ENCODE results near the gene KCNMB1. TPM values are rescaled to one million over a fixed set of nuclear protein-coding genes. Genes with fewer than 3 reads are reported as not detected.
A peak's percentile ranks its signal among the peaks of the same experiment; 100 is the strongest.

Gene KCNMB1, protein sequence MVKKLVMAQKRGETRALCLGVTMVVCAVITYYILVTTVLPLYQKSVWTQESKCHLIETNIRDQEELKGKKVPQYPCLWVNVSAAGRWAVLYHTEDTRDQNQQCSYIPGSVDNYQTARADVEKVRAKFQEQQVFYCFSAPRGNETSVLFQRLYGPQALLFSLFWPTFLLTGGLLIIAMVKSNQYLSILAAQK
- not detected for total RNA-seq

GRCh38 chr5:170388818-170389549, at the start of gene KCNMB1:
TSS of gene KCNMB1 (minus strand) at chr5:170389367. CDS start at chr5:170385447, 3,920 bp downstream.
- peaks cover 16% of the 10 kb centered on the region for H3K4me1 Mint-ChIP-seq
- H3K27me3 Mint-ChIP-seq, result peaks cover 41% of the 10 kb centered on the region
- no peak within 1 kb of the TSS for H3K4me3 Mint-ChIP-seq
- ATAC-seq (no peak), DNase-seq (no peak)
- no peak within 1 kb of the TSS for H3K27ac Mint-ChIP-seq
- CTCF ChIA-PET, result no interaction called here
- no peaks in the 10 kb centered on the region for H3K36me3 Mint-ChIP-seq
- no peaks in the 10 kb centered on the region for H3K9me3 Mint-ChIP-seq (ENCODE audit: low read depth)

DNA sequence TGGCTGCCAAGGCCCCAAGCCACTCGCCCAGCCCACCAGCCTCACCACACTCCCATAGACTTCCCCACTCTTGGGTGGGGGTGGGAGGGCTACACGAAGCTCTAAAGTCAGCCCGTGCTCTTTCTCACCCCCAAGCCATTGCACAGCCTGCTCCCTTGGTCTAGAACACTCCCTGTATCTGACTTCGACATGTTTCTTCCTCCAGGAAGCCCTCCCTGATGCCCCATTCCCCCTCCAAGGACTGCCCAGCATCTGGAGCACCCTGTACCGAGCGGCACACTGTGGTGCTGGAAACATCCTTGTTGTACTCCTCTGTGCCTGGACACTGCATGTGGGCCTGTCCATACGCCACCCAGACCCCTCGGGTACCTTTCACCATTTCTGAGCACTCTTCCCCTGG, 49.4 kb upstream of the KCNMB1 start:
- H3K27ac Mint-ChIP-seq, result no peak overlapping the region
- DNase-seq (peak; percentile 37), ATAC-seq (no peak)
- no peaks in the 10 kb centered on the region for H3K27me3 Mint-ChIP-seq
- H3K36me3 Mint-ChIP-seq, result no peaks in the 10 kb centered on the region
- no peak overlapping the region for H3K4me3 Mint-ChIP-seq
- CTCF ChIA-PET, result interaction anchor here (1.3 to 2.4 kb wide), 3 partner anchors 12 to 200 kb away, joined by 4 to 7 read pairs (median 5); no protein-coding TSS in a partner anchor
- no peaks in the 10 kb centered on the region for H3K4me1 Mint-ChIP-seq
- H3K9me3 Mint-ChIP-seq (ENCODE audit: low read depth), result no peaks in the 10 kb centered on the region

- ATAC-seq (no peak), DNase-seq (peak; percentile 36)
- Mint-ChIP-seq H3K27me3 (no peaks in the 10 kb centered on the region), H3K4me3 (no peak overlapping the region), H3K27ac (no peak overlapping the region), H3K9me3 (ENCODE audit: low read depth) (no peaks in the 10 kb centered on the region), H3K4me1 (no peaks in the 10 kb centered on the region), H3K36me3 (no peaks in the 10 kb centered on the region)
- CTCF ChIA-PET, result interaction anchor here (1.3 to 2.4 kb wide), 3 partner anchors 11 to 201 kb away, joined by 4 to 7 read pairs (median 5); no protein-coding TSS in a partner anchor
Observed at GRCh38 chr5:170437621-170438375, 48.6 kb upstream of the KCNMB1 start.

GRCh38 chr5:170436335-170436734, 47.2 kb upstream of the KCNMB1 start:
- Mint-ChIP-seq H3K27ac (no peak overlapping the region), H3K4me1 (no peaks in the 10 kb centered on the region), H3K27me3 (peaks cover 3% of the 10 kb centered on the region), H3K9me3 (ENCODE audit: low read depth) (no peaks in the 10 kb centered on the region), H3K4me3 (no peak overlapping the region), H3K36me3 (no peaks in the 10 kb centered on the region)
- CTCF ChIA-PET, result interaction anchor here (4.2 to 5.7 kb wide), 2 partner anchors 187 to 197 kb away, joined by 34 to 73 read pairs; no protein-coding TSS in a partner anchor
- peak; percentile 39 for DNase-seq
- no peak for ATAC-seq

GRCh38 chr5:170434966-170435605, 45.9 kb upstream of the KCNMB1 start:
- H3K4me3 Mint-ChIP-seq, result no peak overlapping the region
- H3K36me3 Mint-ChIP-seq, result no peaks in the 10 kb centered on the region
- H3K4me1 Mint-ChIP-seq, result no peaks in the 10 kb centered on the region
- peaks cover 9% of the 10 kb centered on the region for H3K27me3 Mint-ChIP-seq
- DNase-seq (peak; percentile 60), ATAC-seq (peak; percentile 78)
- H3K27ac Mint-ChIP-seq, result no peak overlapping the region
- CTCF ChIA-PET, result interaction anchor here (0.6 to 5.7 kb wide), 29 partner anchors 8 to 364 kb away, joined by 3 to 73 read pairs (median 5); no protein-coding TSS in a partner anchor
- no peaks in the 10 kb centered on the region for H3K9me3 Mint-ChIP-seq (ENCODE audit: low read depth)

DNA sequence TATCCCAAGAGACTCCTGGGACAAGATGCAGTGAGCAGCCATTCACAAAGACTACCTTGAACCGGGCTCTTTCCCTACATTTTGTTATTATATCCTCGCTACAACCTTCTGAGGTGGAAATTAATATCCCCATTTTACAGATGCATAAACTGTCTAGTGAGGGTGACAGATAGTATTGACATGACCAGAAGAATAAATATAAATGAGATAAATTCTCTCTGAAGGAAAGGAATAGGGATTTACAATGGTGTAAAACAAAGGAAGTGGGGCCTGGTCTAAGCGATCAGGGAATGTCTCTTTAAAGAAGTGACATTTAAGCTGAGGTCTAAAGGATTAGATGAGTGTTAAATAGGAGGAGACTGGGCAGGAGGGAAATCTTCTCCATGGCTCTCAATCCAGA, 43.5 kb upstream of the KCNMB1 start:
- H3K27me3 Mint-ChIP-seq, result peaks cover 16% of the 10 kb centered on the region
- CTCF ChIA-PET, result interaction anchor here (0.8 to 5.7 kb wide), 6 partner anchors 11 to 201 kb away, joined by 3 to 73 read pairs (median 8); no protein-coding TSS in a partner anchor
- ATAC-seq (no peak), DNase-seq (no peak)
- H3K4me3 Mint-ChIP-seq, result no peak overlapping the region
- no peaks in the 10 kb centered on the region for H3K9me3 Mint-ChIP-seq (ENCODE audit: low read depth)
- no peak overlapping the region for H3K27ac Mint-ChIP-seq
- H3K36me3 Mint-ChIP-seq, result no peaks in the 10 kb centered on the region
- H3K4me1 Mint-ChIP-seq, result no peaks in the 10 kb centered on the region

DNA sequence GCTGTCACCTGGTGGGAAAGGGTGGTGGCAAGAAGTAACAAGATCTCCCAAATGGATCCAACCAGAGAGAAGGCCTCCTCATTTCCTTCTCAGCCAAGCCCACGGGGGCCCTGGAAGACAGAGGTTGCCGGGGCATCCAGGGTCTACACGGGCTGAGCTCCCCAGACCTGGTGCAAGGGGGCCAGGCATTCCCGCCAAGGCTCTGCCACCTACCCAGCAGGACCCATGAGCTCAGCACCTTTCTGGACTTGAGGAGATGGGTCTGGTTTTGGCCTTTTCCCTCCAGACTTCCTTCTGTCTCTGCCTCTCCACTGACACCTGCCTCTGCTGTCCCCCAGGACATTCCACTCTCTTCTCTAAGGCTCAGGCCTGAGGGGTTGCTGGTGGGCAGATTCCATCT, 42.4 kb upstream of the KCNMB1 start:
- H3K36me3 Mint-ChIP-seq, result no peaks in the 10 kb centered on the region
- H3K4me1 Mint-ChIP-seq, result no peaks in the 10 kb centered on the region
- H3K4me3 Mint-ChIP-seq, result no peak overlapping the region
- ATAC-seq (no peak), DNase-seq (no peak)
- peaks cover 16% of the 10 kb centered on the region for H3K27me3 Mint-ChIP-seq
- H3K9me3 Mint-ChIP-seq (ENCODE audit: low read depth), result no peaks in the 10 kb centered on the region
- no peak overlapping the region for H3K27ac Mint-ChIP-seq
- CTCF ChIA-PET, result interaction anchor here (1.0 to 5.7 kb wide), 5 partner anchors 10 to 331 kb away, joined by 3 to 73 read pairs (median 3); no protein-coding TSS in a partner anchor

DNA sequence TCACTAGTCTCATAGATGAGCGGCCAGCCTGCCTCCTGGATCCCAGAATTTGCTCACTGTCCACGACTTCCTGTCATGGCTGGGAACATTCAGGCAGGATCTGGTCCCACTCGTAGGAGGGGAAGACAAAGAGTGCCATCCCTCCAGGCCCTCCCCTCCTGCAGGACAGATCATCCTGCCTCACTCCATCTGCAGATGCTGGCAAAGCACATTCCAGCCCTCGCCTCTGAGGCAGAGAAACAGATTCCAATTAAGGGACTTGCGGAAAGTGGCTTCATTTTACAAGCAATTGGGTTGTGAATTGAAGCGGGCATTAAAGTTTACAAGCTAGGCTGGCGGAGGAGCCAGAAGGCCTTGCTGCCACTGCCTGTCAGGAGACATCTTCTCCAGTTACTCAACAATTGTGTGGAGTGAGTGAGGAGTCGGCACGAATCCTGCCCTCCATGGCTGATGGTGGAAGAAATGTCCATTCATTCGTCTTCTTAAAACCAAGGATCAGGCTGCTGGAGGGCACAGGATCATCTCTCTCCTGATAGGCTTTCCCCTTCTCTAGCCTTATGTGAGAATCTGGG, 41.8 kb upstream of the KCNMB1 start:
- DNase-seq, result no peak
- Mint-ChIP-seq H3K9me3 (ENCODE audit: low read depth) (no peaks in the 10 kb centered on the region), H3K36me3 (no peaks in the 10 kb centered on the region), H3K27ac (no peak overlapping the region), H3K27me3 (peaks cover 16% of the 10 kb centered on the region), H3K4me1 (no peaks in the 10 kb centered on the region), H3K4me3 (no peak overlapping the region)
- CTCF ChIA-PET, result interaction anchor here (0.7 to 5.7 kb wide), 6 partner anchors 10 to 330 kb away, joined by 3 to 73 read pairs (median 3); no protein-coding TSS in a partner anchor
- no peak for ATAC-seq

DNA sequence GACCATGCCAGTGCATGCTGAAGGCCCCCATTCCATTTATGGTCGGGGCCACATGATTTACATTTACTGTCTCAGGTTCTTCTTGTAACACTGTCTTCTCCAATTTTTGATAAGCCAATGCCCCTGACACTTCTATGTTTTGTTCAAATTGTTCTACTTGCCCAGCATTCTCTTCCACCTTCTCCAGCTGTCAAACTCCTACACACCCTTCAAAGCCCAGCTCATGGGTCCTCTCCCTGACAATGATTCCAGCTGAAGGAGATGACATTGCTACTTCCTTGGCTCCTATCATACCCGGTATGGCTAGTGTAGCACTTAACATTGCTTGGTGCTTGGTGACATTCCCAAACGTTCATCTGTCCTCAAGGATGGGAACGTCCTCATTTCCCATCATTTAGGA, 41.1 kb upstream of the KCNMB1 start:
- no peak overlapping the region for H3K4me3 Mint-ChIP-seq
- no peak for ATAC-seq
- DNase-seq, result no peak
- no peaks in the 10 kb centered on the region for H3K9me3 Mint-ChIP-seq (ENCODE audit: low read depth)
- no peaks in the 10 kb centered on the region for H3K36me3 Mint-ChIP-seq
- CTCF ChIA-PET, result interaction anchor here (0.7 to 1.2 kb wide), 2 partner anchors 11 to 193 kb away, joined by 3 read pairs; no protein-coding TSS in a partner anchor
- H3K27me3 Mint-ChIP-seq, result peaks cover 16% of the 10 kb centered on the region
- H3K4me1 Mint-ChIP-seq, result no peaks in the 10 kb centered on the region
- H3K27ac Mint-ChIP-seq, result no peak overlapping the region

GRCh38 chr5:170429014-170429413, 39.8 kb upstream of the KCNMB1 start:
- Mint-ChIP-seq H3K27ac (no peak overlapping the region), H3K4me1 (no peaks in the 10 kb centered on the region), H3K4me3 (no peak overlapping the region), H3K36me3 (no peaks in the 10 kb centered on the region), H3K27me3 (peaks cover 16% of the 10 kb centered on the region), H3K9me3 (ENCODE audit: low read depth) (no peaks in the 10 kb centered on the region)
- DNase-seq, result no peak
- no peak for ATAC-seq
- CTCF ChIA-PET, result interaction anchor here (1.1 kb wide), 1 partner anchor 10 kb away, joined by 3 read pairs; no protein-coding TSS in a partner anchor

DNA sequence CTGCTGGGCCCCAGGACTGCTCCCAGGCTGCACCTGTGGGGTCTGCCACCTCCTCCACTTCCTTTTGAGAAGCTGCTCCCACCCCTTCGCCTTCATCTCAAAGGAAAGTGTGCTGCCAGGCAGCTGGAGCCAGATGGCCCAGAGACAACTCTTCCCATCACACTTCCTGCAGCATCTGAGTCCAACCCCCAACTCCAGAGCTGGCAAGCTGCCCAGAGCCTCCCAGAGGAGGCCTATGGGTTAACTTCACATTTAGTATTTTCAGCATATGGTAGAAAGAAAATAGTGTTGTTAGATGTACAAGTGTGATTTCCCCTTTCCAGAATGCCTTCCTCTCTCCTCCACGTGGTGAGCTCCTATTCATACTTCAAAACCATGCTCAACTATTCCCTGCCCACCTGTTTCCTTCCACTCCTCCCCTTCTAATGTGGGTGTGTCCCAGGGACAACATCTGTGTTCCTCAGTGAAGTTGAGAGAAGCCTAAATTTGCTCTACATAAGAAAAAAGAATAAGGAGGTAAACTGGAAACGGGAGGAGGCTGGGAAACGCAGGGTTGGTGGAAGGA, 38.6 kb upstream of the KCNMB1 start:
- Mint-ChIP-seq H3K9me3 (ENCODE audit: low read depth) (no peaks in the 10 kb centered on the region), H3K36me3 (no peaks in the 10 kb centered on the region), H3K4me3 (no peak overlapping the region), H3K27ac (no peak overlapping the region), H3K27me3 (peaks cover 20% of the 10 kb centered on the region), H3K4me1 (no peaks in the 10 kb centered on the region)
- DNase-seq (no peak), ATAC-seq (no peak)
- CTCF ChIA-PET, result interaction anchor here (1.1 to 1.4 kb wide), 2 partner anchors 7 to 208 kb away, joined by 3 to 5 read pairs; no protein-coding TSS in a partner anchor

- H3K9me3 Mint-ChIP-seq (ENCODE audit: low read depth), result no peaks in the 10 kb centered on the region
- no peak overlapping the region for H3K27ac Mint-ChIP-seq
- H3K4me3 Mint-ChIP-seq, result no peak overlapping the region
- H3K4me1 Mint-ChIP-seq, result no peaks in the 10 kb centered on the region
- ATAC-seq (no peak), DNase-seq (no peak)
- no peaks in the 10 kb centered on the region for H3K36me3 Mint-ChIP-seq
- peaks cover 25% of the 10 kb centered on the region for H3K27me3 Mint-ChIP-seq
- CTCF ChIA-PET, result interaction anchor here (1.1 to 1.8 kb wide), 5 partner anchors 8 to 200 kb away, joined by 3 to 7 read pairs (median 5); no protein-coding TSS in a partner anchor
Observed at GRCh38 chr5:170426786-170427185, 37.6 kb upstream of the KCNMB1 start.

All from activated CD8-positive, alpha-beta memory T cell treated with anti-CD3 and anti-CD28 coated beads, Interleukin-2, amount 10 ng/mL, durations not matched to agents 7 days and 5 days (primary cell).